Activated CD4-positive, alpha-beta T cell treated with anti-CD3 and anti-CD28 coated beads, Interleukin-2, amount 10 ng/mL, durations not matched to agents 24 days and 14 days (primary cell): Measurements from ENCODE around the gene SLCO4A1. TPM values are rescaled to one million over a fixed set of nuclear protein-coding genes. Genes with fewer than 3 reads are reported as not detected.

Experiments used
- DNase-seq: peaks from one replicate; pipeline ENCODE4 v3.0.0; 2022
- H3K27ac Mint-ChIP-seq: one replicate; pipeline ENCODE4 v1.8.0; 2022; ENCODE audit warnings: mild to moderate bottlenecking, mixed read lengths
- H3K27me3 Mint-ChIP-seq: one replicate; pipeline ENCODE4 v1.8.0; 2022; ENCODE audit warnings: mixed read lengths
- H3K36me3 Mint-ChIP-seq: one replicate; pipeline ENCODE4 v1.8.0; 2022; ENCODE audit warnings: low read depth, mild to moderate bottlenecking, mixed read lengths
- H3K4me1 Mint-ChIP-seq: one replicate; pipeline ENCODE4 v1.8.0; 2021; ENCODE audit warnings: mixed read lengths
- H3K4me3 Mint-ChIP-seq: one replicate; pipeline ENCODE4 v1.8.0; 2022; ENCODE audit warnings: mild to moderate bottlenecking, moderate library complexity, mixed read lengths
- H3K9me3 Mint-ChIP-seq: one replicate; pipeline ENCODE4 v1.8.0; 2021; ENCODE audit warnings: mixed read lengths
- intact Hi-C: fragments of 100-400 bp; cut with micrococcal nuclease; formaldehyde crosslinking; loops from one replicate; pipeline ENCODE4 v1.15.1; 2023
- total RNA-seq: library from RNA; stranded (reverse); gene quantifications from 2 replicates; pipeline ENCODE4 v1.2.3, GENCODE V29; 2022

The SLCO4A1 gene
- total RNA-seq, 1 donor from 2014 or later = 67.3 TPM

- no peak for DNase-seq
- Mint-ChIP-seq H3K9me3 (no peaks in the 10 kb centered on the region), H3K36me3 (peaks cover 31% of the 10 kb centered on the region), H3K27me3 (no peaks in the 10 kb centered on the region), H3K4me1 (peaks cover 4% of the 10 kb centered on the region), H3K27ac (no peak overlapping the region), H3K4me3 (no peak overlapping the region)
- intact Hi-C loops = no loop called here
Observed at GRCh38 chr20:62660768-62661167, 18.5 kb downstream of the SLCO4A1 start.

DNA sequence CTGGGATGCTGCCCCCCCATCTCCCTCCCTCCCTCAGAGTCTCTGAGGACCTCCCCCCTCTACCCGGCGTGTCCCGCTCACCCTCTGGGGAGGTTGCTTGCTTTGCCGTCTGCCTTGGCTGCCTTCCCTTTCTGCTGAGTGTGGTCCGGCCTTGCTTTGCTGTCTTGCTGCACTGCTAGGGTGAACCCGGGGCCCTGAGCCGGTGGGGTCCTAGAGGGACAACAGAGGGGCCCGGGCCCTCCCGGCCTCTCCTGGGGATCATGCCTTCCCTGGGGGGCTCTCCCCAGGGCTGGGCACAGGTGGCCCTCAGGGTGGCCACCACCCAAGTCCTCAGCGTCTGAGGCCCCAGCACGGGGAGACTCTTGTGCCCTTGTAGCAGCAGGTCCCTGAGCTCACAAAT lies 19.3 kb downstream of the SLCO4A1 start:
- H3K27me3 Mint-ChIP-seq = no peaks in the 10 kb centered on the region
- peaks cover 4% of the 10 kb centered on the region for H3K4me1 Mint-ChIP-seq
- DNase-seq = no peak
- H3K4me3 Mint-ChIP-seq = no peak overlapping the region
- no peak overlapping the region for H3K27ac Mint-ChIP-seq
- intact Hi-C loops = no loop called here
- H3K36me3 Mint-ChIP-seq = peaks cover 30% of the 10 kb centered on the region
- H3K9me3 Mint-ChIP-seq = no peaks in the 10 kb centered on the region

- no peak overlapping the region for H3K4me3 Mint-ChIP-seq
- H3K27me3 Mint-ChIP-seq = no peaks in the 10 kb centered on the region
- DNase-seq = no peak
- H3K27ac Mint-ChIP-seq = no peak overlapping the region
- H3K36me3 Mint-ChIP-seq = peaks cover 36% of the 10 kb centered on the region
- H3K9me3 Mint-ChIP-seq = no peaks in the 10 kb centered on the region
- intact Hi-C loops = no loop called here
- H3K4me1 Mint-ChIP-seq = peaks cover 4% of the 10 kb centered on the region
Observed at GRCh38 chr20:62662422-62662821, 20.1 kb downstream of the SLCO4A1 start.

DNA sequence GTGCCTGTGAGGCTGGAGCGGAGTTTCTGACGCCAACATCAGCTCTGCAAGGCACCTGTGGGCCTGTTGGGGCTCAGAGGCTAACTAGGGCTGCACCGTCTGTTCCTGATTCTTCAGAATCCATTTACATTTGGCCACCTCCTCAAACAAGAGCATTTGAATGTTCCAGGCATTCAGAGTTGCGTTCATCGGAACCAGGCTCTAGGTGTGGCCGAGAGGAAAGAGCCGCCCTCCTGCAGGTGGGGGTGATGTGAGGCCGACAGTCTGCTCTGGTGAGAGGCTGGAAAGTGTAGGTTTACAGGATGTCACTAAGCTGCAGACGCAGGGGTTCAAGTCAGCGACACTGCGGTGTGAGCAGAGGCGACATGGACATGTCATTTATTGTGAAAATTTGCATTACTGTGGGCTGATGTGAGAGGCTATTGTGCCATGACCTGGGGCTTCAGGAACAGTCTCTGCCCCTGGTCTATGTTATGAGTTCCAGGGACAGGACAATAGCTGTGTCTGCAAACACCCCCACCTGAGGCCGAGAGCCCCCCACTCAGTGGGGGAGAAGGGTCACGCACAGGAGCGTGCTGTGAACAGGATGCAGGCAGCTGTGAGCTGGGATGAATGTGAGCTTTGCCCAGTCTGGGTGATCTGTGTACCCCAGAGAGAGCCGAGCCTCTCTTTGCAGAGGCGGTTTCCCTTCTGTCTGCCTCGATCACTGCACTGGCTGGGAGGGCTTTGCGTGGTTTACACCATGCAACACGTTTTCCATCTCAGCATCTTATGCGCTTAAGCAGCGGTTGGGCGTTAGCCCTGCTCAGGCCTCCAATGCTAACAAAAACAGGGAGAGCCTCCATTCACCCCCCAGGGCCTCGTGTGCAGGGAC lies 21.1 kb downstream of the SLCO4A1 start:
- Mint-ChIP-seq H3K4me1 (peaks cover 4% of the 10 kb centered on the region), H3K4me3 (no peak overlapping the region), H3K9me3 (no peaks in the 10 kb centered on the region), H3K36me3 (peaks cover 38% of the 10 kb centered on the region), H3K27ac (no peak overlapping the region), H3K27me3 (no peaks in the 10 kb centered on the region)
- no peak for DNase-seq
- intact Hi-C loops = no loop called here

- Mint-ChIP-seq H3K27ac (no peak overlapping the region), H3K36me3 (peaks cover 34% of the 10 kb centered on the region), H3K4me3 (no peak overlapping the region), H3K4me1 (peaks cover 3% of the 10 kb centered on the region), H3K9me3 (no peaks in the 10 kb centered on the region), H3K27me3 (no peaks in the 10 kb centered on the region)
- no peak for DNase-seq
- intact Hi-C loops = no loop called here
Observed at GRCh38 chr20:62664019-62664971, 22.0 kb downstream of the SLCO4A1 start.

GRCh38 chr20:62665153-62665754 lies 23.0 kb downstream of the SLCO4A1 start:
- no peak for DNase-seq
- peaks cover 3% of the 10 kb centered on the region for H3K4me1 Mint-ChIP-seq
- no peak overlapping the region for H3K27ac Mint-ChIP-seq
- H3K4me3 Mint-ChIP-seq = no peak overlapping the region
- H3K9me3 Mint-ChIP-seq = no peaks in the 10 kb centered on the region
- intact Hi-C loops = no loop called here
- H3K36me3 Mint-ChIP-seq = peaks cover 40% of the 10 kb centered on the region
- H3K27me3 Mint-ChIP-seq = no peaks in the 10 kb centered on the region

- intact Hi-C loops = no loop called here
Observed at GRCh38 chr20:62665826-62666735, 23.8 kb downstream of the SLCO4A1 start.

GRCh38 chr20:62666736-62667529 lies 24.6 kb downstream of the SLCO4A1 start:
- no peaks in the 10 kb centered on the region for H3K27me3 Mint-ChIP-seq

More at GRCh38 chr20:62665826-62666735, 23.8 kb downstream of the SLCO4A1 start:
- Mint-ChIP-seq H3K4me1 (peaks cover 3% of the 10 kb centered on the region), H3K36me3 (peaks cover 37% of the 10 kb centered on the region), H3K27me3 (no peaks in the 10 kb centered on the region), H3K27ac (no peak overlapping the region), H3K4me3 (no peak overlapping the region), H3K9me3 (no peaks in the 10 kb centered on the region)
- no peak for DNase-seq

GRCh38 chr20:62667530-62668440 lies 25.5 kb downstream of the SLCO4A1 start:
- peaks cover 46% of the 10 kb centered on the region for H3K36me3 Mint-ChIP-seq
- no peak overlapping the region for H3K27ac Mint-ChIP-seq
- no peaks in the 10 kb centered on the region for H3K9me3 Mint-ChIP-seq
- no peaks in the 10 kb centered on the region for H3K27me3 Mint-ChIP-seq
- H3K4me3 Mint-ChIP-seq = no peak overlapping the region
- intact Hi-C loops = loop anchor here (1.0 kb wide), 1 partner anchor 124 kb away; no protein-coding TSS in a partner anchor
- DNase-seq = no peak
- H3K4me1 Mint-ChIP-seq = peaks cover 3% of the 10 kb centered on the region

More at GRCh38 chr20:62666736-62667529, 24.6 kb downstream of the SLCO4A1 start:
- intact Hi-C loops = no loop called here
- no peak overlapping the region for H3K4me3 Mint-ChIP-seq
- no peak for DNase-seq
- no peaks in the 10 kb centered on the region for H3K9me3 Mint-ChIP-seq
- no peak overlapping the region for H3K27ac Mint-ChIP-seq
- peaks cover 3% of the 10 kb centered on the region for H3K4me1 Mint-ChIP-seq
- H3K36me3 Mint-ChIP-seq = peaks cover 43% of the 10 kb centered on the region

GRCh38 chr20:62668441-62669027 lies 26.2 kb downstream of the SLCO4A1 start:
- peaks cover 45% of the 10 kb centered on the region for H3K36me3 Mint-ChIP-seq
- H3K9me3 Mint-ChIP-seq = no peaks in the 10 kb centered on the region
- peaks cover 3% of the 10 kb centered on the region for H3K4me1 Mint-ChIP-seq
- intact Hi-C loops = loop anchor here (1.0 kb wide), 1 partner anchor 123 kb away; no protein-coding TSS in a partner anchor
- no peak overlapping the region for H3K4me3 Mint-ChIP-seq
- no peak overlapping the region for H3K27ac Mint-ChIP-seq
- no peaks in the 10 kb centered on the region for H3K27me3 Mint-ChIP-seq
- peak; percentile 77 for DNase-seq

- H3K4me3 Mint-ChIP-seq = no peak overlapping the region
- DNase-seq = no peak
- H3K4me1 Mint-ChIP-seq = peaks cover 3% of the 10 kb centered on the region
- H3K27me3 Mint-ChIP-seq = no peaks in the 10 kb centered on the region
- H3K36me3 Mint-ChIP-seq = peaks cover 46% of the 10 kb centered on the region
- intact Hi-C loops = no loop called here
- H3K27ac Mint-ChIP-seq = no peak overlapping the region
- no peaks in the 10 kb centered on the region for H3K9me3 Mint-ChIP-seq
Observed at GRCh38 chr20:62669249-62669648, 26.9 kb downstream of the SLCO4A1 start.
